HG03521 (cell line): ENCODE measurements around the gene ZNF485.
"Not testable (repeated sequence)": the region's sequence is repeated elsewhere in the genome, so short reads cannot be mapped to it uniquely, and the experiment has no call there.

Source experiments
- ATAC-seq: cut with Tn5 transposase; IDR thresholded peaks from one replicate; pipeline ENCODE4 v1.9.1; 2021; ENCODE audit warnings: mild to moderate bottlenecking, moderate library complexity; ENCODE audit not compliant: unreplicated experiment

Gene ZNF485

GRCh38 chr10:43606323-43607198 is at the start of gene ZNF485:
TSS of gene ZNF485 (plus strand) at chr10:43606438. CDS start at chr10:43607051, 613 bp downstream.
- peak; percentile 98 for ATAC-seq

- ATAC-seq = no peak
These were observed 49.0 kb upstream of the ZNF485 start for GRCh38 chr10:43557214-43557613.

- ATAC-seq = no peak
These were observed 36.6 kb upstream of the ZNF485 start for GRCh38 chr10:43569681-43570080.

GRCh38 chr10:43570971-43571370 is 35.3 kb upstream of the ZNF485 start:
- no peak for ATAC-seq

- no peak for ATAC-seq
These were observed 32.8 kb upstream of the ZNF485 start for GRCh38 chr10:43573250-43574000.

- peak; percentile 96 for ATAC-seq
These were observed 32.0 kb upstream of the ZNF485 start, which contains the start of gene ZNF239 for GRCh38 chr10:43574001-43574892. TSS of gene ZNF239 (minus strand) at chr10:43574616. CDS start at chr10:43558079, 16,537 bp downstream.

- no peak for ATAC-seq
These were observed 31.3 kb upstream of the ZNF485 start for GRCh38 chr10:43574906-43575305.

- no peak for ATAC-seq
These were observed 30.2 kb upstream of the ZNF485 start for GRCh38 chr10:43576062-43576461.

GRCh38 chr10:43576580-43576979 is 29.7 kb upstream of the ZNF485 start:
- no peak for ATAC-seq

- no peak for ATAC-seq
These were observed 22.2 kb upstream of the ZNF485 start for GRCh38 chr10:43584051-43584450.

- ATAC-seq = no peak
These were observed 21.2 kb upstream of the ZNF485 start for GRCh38 chr10:43585046-43585445.

GRCh38 chr10:43585981-43586729 is 20.1 kb upstream of the ZNF485 start:
- no peak for ATAC-seq

- ATAC-seq = not testable (repeated sequence)
These were observed 19.5 kb upstream of the ZNF485 start for GRCh38 chr10:43586730-43587115.

- ATAC-seq = no peak
These were observed 14.8 kb upstream of the ZNF485 start for GRCh38 chr10:43591303-43591904.

- peak; percentile 93 for ATAC-seq
These were observed 11.2 kb upstream of the ZNF485 start for GRCh38 chr10:43594944-43595589.

- ATAC-seq = peak; percentile 43
These were observed 10.4 kb upstream of the ZNF485 start for GRCh38 chr10:43595739-43596298.

- ATAC-seq = no peak
These were observed 9.7 kb upstream of the ZNF485 start for GRCh38 chr10:43596546-43596945.

GRCh38 chr10:43598446-43598845 is 7.8 kb upstream of the ZNF485 start:
- no peak for ATAC-seq

GRCh38 chr10:43599333-43599732 is 6.9 kb upstream of the ZNF485 start:
- ATAC-seq = no peak
